Measurements from ENCODE around the gene CFAP73. TPM values are rescaled to one million over a fixed set of nuclear protein-coding genes. Genes with fewer than 3 reads are reported as not detected.

CFAP73 gene
- total RNA-seq, 1 experiment from 2014 or later = 0.10 TPM

DNA sequence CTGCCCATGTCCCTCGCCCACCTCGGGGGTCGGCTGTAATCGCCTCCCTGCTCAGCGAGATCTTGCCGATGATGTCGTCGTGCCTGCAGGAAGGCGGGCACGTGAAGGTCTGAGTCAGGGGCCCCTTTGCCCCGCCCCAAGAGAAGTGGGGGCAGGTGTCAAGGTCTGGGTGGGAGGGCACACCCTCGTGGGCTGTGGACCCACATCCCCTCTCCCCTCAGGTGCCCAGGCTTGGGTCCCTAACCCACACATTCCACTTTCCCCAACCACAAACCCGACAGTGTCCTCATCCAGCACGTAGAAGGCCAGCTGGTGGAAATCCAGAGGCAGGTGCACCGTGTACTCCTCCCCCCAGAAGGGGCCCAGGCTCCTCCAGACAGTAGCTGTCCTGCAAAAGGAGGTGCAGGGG is 21.7 kb upstream of the CFAP73 start:
- no TSS peak for BruUV-seq (replicated peaks)
- Histone ChIP-seq H3K27ac (ENCODE audit: low read length) (no peak overlapping the region), H3K9me3 (ENCODE audit: control insufficient read depth, insufficient read depth, low read depth, low read length) (no peaks in the 10 kb centered on the region), H3K36me3 (ENCODE audit: control insufficient read depth, insufficient read depth, low read length) (no peaks in the 10 kb centered on the region), H3K4me1 (ENCODE audit: control insufficient read depth, insufficient read depth, low read length) (no peaks in the 10 kb centered on the region), H3K27me3 (ENCODE audit: control insufficient read depth, insufficient read depth, low read length) (peaks cover 2% of the 10 kb centered on the region; the same call in 1 of the 2 replicates), H3K4me3 (ENCODE audit: low read depth in 2 of 2, low read length in 2 of 2) (no peak overlapping the region)
- ATAC-seq (no peak; the same call in 1 of the 2 replicates), DNase-seq (ENCODE audit: low read depth, low spot score) (no peak)
- intact Hi-C loops (cut with micrococcal nuclease; ENCODE audit: unreplicated experiment) (no loop called here), in situ Hi-C loops (cut with HindIII; ENCODE audit: low pct_unique_long_range_greater_than_20kb, low sequenced_read_pairs) (no loop called here)
- POLR2A ChIA-PET = no interaction called here
- TF ChIP-seq, protein P1, sequence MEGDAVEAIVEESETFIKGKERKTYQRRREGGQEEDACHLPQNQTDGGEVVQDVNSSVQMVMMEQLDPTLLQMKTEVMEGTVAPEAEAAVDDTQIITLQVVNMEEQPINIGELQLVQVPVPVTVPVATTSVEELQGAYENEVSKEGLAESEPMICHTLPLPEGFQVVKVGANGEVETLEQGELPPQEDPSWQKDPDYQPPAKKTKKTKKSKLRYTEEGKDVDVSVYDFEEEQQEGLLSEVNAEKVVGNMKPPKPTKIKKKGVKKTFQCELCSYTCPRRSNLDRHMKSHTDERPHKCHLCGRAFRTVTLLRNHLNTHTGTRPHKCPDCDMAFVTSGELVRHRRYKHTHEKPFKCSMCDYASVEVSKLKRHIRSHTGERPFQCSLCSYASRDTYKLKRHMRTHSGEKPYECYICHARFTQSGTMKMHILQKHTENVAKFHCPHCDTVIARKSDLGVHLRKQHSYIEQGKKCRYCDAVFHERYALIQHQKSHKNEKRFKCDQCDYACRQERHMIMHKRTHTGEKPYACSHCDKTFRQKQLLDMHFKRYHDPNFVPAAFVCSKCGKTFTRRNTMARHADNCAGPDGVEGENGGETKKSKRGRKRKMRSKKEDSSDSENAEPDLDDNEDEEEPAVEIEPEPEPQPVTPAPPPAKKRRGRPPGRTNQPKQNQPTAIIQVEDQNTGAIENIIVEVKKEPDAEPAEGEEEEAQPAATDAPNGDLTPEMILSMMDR (IDR thresholded peaks at IDR 0.05) = no peak
- TF ChIP-seq POLR2AphosphoS5 (IDR thresholded peaks at IDR 0.05; ENCODE audit: low read depth, low read length) (no peak), TCF7L2 (IDR thresholded peaks at IDR 0.05; ENCODE audit: low read depth, low read length) (no peak), SIN3A (IDR thresholded peaks at IDR 0.05; ENCODE audit: borderline replicate concordance, insufficient read depth, low read depth, low read length) (no peak)
- TF ChIP-seq, protein P2, sequence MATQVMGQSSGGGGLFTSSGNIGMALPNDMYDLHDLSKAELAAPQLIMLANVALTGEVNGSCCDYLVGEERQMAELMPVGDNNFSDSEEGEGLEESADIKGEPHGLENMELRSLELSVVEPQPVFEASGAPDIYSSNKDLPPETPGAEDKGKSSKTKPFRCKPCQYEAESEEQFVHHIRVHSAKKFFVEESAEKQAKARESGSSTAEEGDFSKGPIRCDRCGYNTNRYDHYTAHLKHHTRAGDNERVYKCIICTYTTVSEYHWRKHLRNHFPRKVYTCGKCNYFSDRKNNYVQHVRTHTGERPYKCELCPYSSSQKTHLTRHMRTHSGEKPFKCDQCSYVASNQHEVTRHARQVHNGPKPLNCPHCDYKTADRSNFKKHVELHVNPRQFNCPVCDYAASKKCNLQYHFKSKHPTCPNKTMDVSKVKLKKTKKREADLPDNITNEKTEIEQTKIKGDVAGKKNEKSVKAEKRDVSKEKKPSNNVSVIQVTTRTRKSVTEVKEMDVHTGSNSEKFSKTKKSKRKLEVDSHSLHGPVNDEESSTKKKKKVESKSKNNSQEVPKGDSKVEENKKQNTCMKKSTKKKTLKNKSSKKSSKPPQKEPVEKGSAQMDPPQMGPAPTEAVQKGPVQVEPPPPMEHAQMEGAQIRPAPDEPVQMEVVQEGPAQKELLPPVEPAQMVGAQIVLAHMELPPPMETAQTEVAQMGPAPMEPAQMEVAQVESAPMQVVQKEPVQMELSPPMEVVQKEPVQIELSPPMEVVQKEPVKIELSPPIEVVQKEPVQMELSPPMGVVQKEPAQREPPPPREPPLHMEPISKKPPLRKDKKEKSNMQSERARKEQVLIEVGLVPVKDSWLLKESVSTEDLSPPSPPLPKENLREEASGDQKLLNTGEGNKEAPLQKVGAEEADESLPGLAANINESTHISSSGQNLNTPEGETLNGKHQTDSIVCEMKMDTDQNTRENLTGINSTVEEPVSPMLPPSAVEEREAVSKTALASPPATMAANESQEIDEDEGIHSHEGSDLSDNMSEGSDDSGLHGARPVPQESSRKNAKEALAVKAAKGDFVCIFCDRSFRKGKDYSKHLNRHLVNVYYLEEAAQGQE (IDR thresholded peaks at IDR 0.05; ENCODE audit: insufficient read depth in 1 of 2, low read depth in 2 of 2, low read length in 1 of 2) = no peak
- CTCF ChIA-PET = interaction anchor here (0.5 kb wide), 1 partner anchor 591 kb away, joined by 5 read pairs; no protein-coding TSS in a partner anchor

DNA sequence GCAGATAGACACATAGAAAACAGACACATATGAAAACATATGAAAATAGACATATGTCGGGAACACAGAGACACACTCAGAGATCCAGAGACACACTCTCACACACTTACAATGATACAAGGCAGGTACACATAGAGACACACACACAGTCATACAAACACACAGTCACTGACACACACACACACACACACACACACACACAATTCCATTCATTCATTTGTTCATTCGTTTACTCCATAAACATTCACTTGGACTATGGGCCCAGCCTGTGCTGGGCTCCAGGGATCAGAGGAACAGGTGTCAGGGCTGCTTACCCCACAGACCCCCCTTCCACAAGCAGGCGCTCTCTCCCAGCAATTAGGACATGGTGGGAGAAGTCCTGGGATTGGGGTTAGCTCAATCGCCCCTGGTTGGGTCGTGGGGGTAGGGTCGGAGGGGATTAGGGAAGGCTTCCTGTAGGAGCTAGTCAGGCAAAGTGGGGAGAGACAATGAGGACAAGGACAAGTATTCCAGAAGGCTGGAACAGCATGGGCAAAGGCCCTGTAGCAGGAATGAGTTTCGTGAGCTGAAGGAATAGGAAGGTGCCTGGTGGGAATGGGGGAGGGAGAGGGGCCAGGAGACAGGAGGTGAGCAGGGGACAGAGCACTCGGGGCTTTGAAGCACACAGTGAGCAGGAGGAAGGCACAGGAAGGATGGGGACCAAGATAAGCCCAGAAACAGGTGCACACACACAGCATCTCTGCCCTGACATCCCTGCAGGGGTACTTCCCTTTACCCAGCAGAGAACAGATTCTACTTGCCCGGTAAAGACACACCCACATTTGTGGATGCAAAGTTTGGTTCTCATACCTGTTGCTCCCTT is 20.5 kb upstream of the CFAP73 start:
- BruUV-seq (replicated peaks) = no TSS peak
- POLR2A ChIA-PET = no interaction called here

More for the DNA sequence above, 20.5 kb upstream of the CFAP73 start:
- H3K27me3 ChIP-seq (ENCODE audit: control insufficient read depth, insufficient read depth, low read length) = peaks cover 2% of the 10 kb centered on the region; the same call in 1 of the 2 replicates
- intact Hi-C loops (cut with micrococcal nuclease; ENCODE audit: unreplicated experiment) = no loop called here
- DNase-seq (ENCODE audit: low read depth, low spot score) (no peak), ATAC-seq (no peak)
- no peaks in the 10 kb centered on the region for H3K9me3 ChIP-seq (ENCODE audit: control insufficient read depth, insufficient read depth, low read depth, low read length)
- no peaks in the 10 kb centered on the region for H3K4me1 ChIP-seq (ENCODE audit: control insufficient read depth, insufficient read depth, low read length)
- H3K36me3 ChIP-seq (ENCODE audit: control insufficient read depth, insufficient read depth, low read length) = no peaks in the 10 kb centered on the region
- H3K27ac ChIP-seq (ENCODE audit: low read length) = no peak overlapping the region
- H3K4me3 ChIP-seq (ENCODE audit: low read depth in 2 of 2, low read length in 2 of 2) = no peak overlapping the region
- CTCF ChIA-PET = no interaction called here
- TF ChIP-seq POLR2AphosphoS5 (IDR thresholded peaks at IDR 0.05; ENCODE audit: low read depth, low read length) (no peak), TCF7L2 (IDR thresholded peaks at IDR 0.05; ENCODE audit: low read depth, low read length) (no peak), SIN3A (IDR thresholded peaks at IDR 0.05; ENCODE audit: borderline replicate concordance, insufficient read depth, low read depth, low read length) (no peak)
- TF ChIP-seq, protein P2 (IDR thresholded peaks at IDR 0.05; ENCODE audit: insufficient read depth in 1 of 2, low read depth in 2 of 2, low read length in 1 of 2) = no peak
- TF ChIP-seq, protein P1 (IDR thresholded peaks at IDR 0.05) = no peak
- in situ Hi-C loops (cut with HindIII; ENCODE audit: low pct_unique_long_range_greater_than_20kb, low sequenced_read_pairs) = no loop called here
